ENCODE results near the gene SLCO4A1.

Gene SLCO4A1

GRCh38 chr20:62644802-62645496, 2.6 kb downstream of the SLCO4A1 start:
- no peak overlapping the region for H3K4me3 ChIP-seq (ENCODE audit: low read depth, low read length)
- H3K27me3 ChIP-seq (ENCODE audit: control insufficient read depth, insufficient read depth, low read length) = peaks cover 36% of the 10 kb centered on the region
- H3K4me1 ChIP-seq (ENCODE audit: control insufficient read depth, insufficient read depth, low read length) = no peaks in the 10 kb centered on the region
- H3K9me3 ChIP-seq (ENCODE audit: control insufficient read depth, insufficient read depth, low read length) = no peaks in the 10 kb centered on the region
- H3K9ac ChIP-seq (ENCODE audit: low read depth, low read length) = no peak overlapping the region
- H3K36me3 ChIP-seq (ENCODE audit: control insufficient read depth, insufficient read depth, low read length) = no peaks in the 10 kb centered on the region

DNA sequence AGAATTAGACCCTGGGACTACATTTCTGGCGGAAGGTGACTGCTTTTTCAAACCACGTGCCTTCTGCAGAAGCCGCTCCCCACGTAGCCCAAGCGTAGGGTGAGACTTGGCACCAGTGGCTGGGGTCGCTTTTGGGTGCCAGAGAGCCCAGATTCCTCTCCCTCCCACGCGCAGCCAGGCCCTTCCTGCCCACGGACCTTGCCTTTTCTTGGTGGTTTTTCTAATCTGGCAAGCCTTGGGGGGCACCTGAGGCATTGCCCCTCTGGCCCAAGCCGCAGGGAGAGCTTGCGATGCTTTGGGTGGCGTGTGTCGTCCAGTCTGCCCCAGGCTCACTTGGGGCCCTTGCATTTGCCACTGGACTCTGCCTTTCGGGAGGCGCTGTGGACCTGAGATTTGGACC, 3.3 kb downstream of the SLCO4A1 start:
- Histone ChIP-seq H3K4me1 (ENCODE audit: control insufficient read depth, insufficient read depth, low read length) (no peaks in the 10 kb centered on the region), H3K36me3 (ENCODE audit: control insufficient read depth, insufficient read depth, low read length) (no peaks in the 10 kb centered on the region), H3K9ac (ENCODE audit: low read depth, low read length) (no peak overlapping the region), H3K27me3 (ENCODE audit: control insufficient read depth, insufficient read depth, low read length) (peaks cover 31% of the 10 kb centered on the region), H3K9me3 (ENCODE audit: control insufficient read depth, insufficient read depth, low read length) (no peaks in the 10 kb centered on the region), H3K4me3 (ENCODE audit: low read depth, low read length) (no peak overlapping the region)

- no peaks in the 10 kb centered on the region for H3K36me3 ChIP-seq (ENCODE audit: control insufficient read depth, insufficient read depth, low read length)
- no peak overlapping the region for H3K9ac ChIP-seq (ENCODE audit: low read depth, low read length)
- H3K4me1 ChIP-seq (ENCODE audit: control insufficient read depth, insufficient read depth, low read length) = no peaks in the 10 kb centered on the region
- peaks cover 19% of the 10 kb centered on the region for H3K27me3 ChIP-seq (ENCODE audit: control insufficient read depth, insufficient read depth, low read length)
- no peaks in the 10 kb centered on the region for H3K9me3 ChIP-seq (ENCODE audit: control insufficient read depth, insufficient read depth, low read length)
- H3K4me3 ChIP-seq (ENCODE audit: low read depth, low read length) = no peak overlapping the region
Measured at GRCh38 chr20:62646851-62647520, 4.7 kb downstream of the SLCO4A1 start.

DNA sequence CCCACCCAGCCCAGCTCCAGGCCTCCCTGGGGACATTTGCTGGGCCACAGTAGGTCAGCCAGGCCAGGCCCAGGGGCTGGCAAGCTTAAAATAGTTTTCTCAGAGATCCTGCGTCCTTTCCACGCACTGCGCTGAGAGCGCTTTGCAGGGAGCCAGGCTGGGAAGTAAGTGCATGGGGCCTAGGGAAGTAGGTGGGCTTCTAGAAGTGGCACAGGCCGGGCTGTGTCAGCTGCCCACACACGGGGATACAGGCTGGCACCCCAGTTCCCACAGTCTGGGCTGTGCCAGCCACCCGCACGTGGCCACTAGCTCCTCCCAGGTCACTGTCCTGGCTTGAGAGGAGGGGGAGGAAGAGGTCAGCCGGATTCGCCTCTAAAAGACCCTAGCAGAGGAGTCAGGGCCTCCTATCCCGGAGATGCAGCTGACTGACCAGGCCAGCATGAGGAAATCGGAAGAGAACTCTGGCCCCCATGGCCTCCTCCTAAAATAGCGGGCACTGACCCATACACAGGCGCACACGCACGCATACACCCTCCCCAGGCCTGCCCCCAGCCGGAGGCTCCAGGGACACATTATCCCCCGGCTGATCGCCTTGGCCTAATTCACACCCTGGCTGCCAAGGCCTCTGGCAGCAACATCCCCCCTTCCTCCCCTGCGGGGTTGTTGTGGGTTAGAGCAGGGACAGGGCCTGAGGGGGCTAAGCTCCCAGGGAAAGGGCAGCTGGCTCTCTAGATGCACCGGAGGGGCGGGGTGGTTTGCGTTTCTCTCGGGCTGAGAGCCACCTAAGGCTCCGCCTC, 5.4 kb downstream of the SLCO4A1 start:
- Histone ChIP-seq H3K4me1 (ENCODE audit: control insufficient read depth, insufficient read depth, low read length) (no peaks in the 10 kb centered on the region), H3K27me3 (ENCODE audit: control insufficient read depth, insufficient read depth, low read length) (peaks cover 19% of the 10 kb centered on the region), H3K9me3 (ENCODE audit: control insufficient read depth, insufficient read depth, low read length) (no peaks in the 10 kb centered on the region), H3K9ac (ENCODE audit: low read depth, low read length) (no peak overlapping the region), H3K36me3 (ENCODE audit: control insufficient read depth, insufficient read depth, low read length) (no peaks in the 10 kb centered on the region), H3K4me3 (ENCODE audit: low read depth, low read length) (no peak overlapping the region)

- Histone ChIP-seq H3K36me3 (ENCODE audit: control insufficient read depth, insufficient read depth, low read length) (no peaks in the 10 kb centered on the region), H3K9ac (ENCODE audit: low read depth, low read length) (no peak overlapping the region), H3K9me3 (ENCODE audit: control insufficient read depth, insufficient read depth, low read length) (no peaks in the 10 kb centered on the region), H3K27me3 (ENCODE audit: control insufficient read depth, insufficient read depth, low read length) (peaks cover 15% of the 10 kb centered on the region), H3K4me1 (ENCODE audit: control insufficient read depth, insufficient read depth, low read length) (no peaks in the 10 kb centered on the region), H3K4me3 (ENCODE audit: low read depth, low read length) (no peak overlapping the region)
Measured at GRCh38 chr20:62648318-62648995, 6.2 kb downstream of the SLCO4A1 start.

DNA sequence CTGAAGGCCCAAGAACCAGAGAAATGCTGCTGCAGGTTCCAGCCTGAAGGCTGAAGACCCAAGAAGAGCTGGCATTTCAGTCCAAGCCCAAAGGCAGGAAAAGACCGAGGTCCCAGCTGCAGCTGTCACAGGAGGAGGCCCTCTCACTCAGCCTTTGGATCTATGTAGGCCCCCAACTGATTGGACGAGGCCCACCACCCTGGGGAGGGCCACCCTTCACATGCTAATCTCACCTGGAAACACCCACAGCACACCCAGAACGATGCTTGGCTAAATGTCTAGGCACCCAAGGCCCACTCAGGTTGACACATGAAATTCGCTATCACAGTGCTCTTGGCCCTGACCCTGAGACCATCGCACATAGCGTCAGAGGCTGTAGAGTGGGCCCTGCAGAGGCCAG, 6.8 kb downstream of the SLCO4A1 start:
- no peaks in the 10 kb centered on the region for H3K4me1 ChIP-seq (ENCODE audit: control insufficient read depth, insufficient read depth, low read length)
- H3K9ac ChIP-seq (ENCODE audit: low read depth, low read length) = no peak overlapping the region
- peaks cover 8% of the 10 kb centered on the region for H3K27me3 ChIP-seq (ENCODE audit: control insufficient read depth, insufficient read depth, low read length)
- no peaks in the 10 kb centered on the region for H3K36me3 ChIP-seq (ENCODE audit: control insufficient read depth, insufficient read depth, low read length)
- no peaks in the 10 kb centered on the region for H3K9me3 ChIP-seq (ENCODE audit: control insufficient read depth, insufficient read depth, low read length)
- H3K4me3 ChIP-seq (ENCODE audit: low read depth, low read length) = no peak overlapping the region

GRCh38 chr20:62650551-62651284, 8.4 kb downstream of the SLCO4A1 start:
- Histone ChIP-seq H3K4me1 (ENCODE audit: control insufficient read depth, insufficient read depth, low read length) (no peaks in the 10 kb centered on the region), H3K9ac (ENCODE audit: low read depth, low read length) (no peak overlapping the region)

DNA sequence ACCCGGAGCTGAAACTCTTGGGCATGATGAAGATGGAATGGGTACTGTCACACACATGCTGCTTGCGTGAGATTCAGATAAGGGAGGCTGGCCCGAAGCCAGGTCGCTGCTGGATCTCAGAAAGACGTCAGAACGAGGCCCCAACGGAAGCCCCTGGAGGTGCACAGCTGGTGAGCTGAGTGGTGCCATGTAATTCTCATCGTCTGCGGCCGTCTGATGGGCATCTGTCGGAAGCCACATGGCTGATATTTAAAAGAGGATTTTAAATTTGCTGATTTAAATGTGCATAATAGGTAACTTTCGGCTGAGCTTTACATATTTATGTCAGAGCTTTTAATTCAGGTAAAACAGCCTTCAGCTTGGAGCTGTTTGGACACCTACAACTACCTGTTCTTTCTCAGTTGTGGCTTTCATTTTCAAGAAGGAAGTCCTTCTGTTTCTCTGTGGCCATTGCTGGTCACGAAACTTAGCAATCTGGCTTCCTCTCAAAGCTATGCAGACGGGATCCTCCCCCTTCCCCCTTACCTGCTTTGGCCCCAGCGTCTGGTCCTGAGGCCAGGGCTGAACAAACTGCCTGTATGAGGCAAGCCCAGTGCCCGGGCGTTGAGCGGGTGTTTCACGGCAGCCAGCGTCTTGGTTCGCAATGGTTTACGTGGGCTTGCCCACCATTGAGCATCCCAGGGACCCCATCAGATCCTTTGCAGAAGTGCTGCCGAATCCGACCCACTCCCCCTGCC, 9.2 kb downstream of the SLCO4A1 start:
- Histone ChIP-seq H3K4me1 (ENCODE audit: control insufficient read depth, insufficient read depth, low read length) (no peaks in the 10 kb centered on the region), H3K9ac (ENCODE audit: low read depth, low read length) (no peak overlapping the region), H3K27me3 (ENCODE audit: control insufficient read depth, insufficient read depth, low read length) (no peaks in the 10 kb centered on the region), H3K9me3 (ENCODE audit: control insufficient read depth, insufficient read depth, low read length) (no peaks in the 10 kb centered on the region), H3K36me3 (ENCODE audit: control insufficient read depth, insufficient read depth, low read length) (peaks cover 4% of the 10 kb centered on the region), H3K4me3 (ENCODE audit: low read depth, low read length) (no peak overlapping the region)

More at GRCh38 chr20:62650551-62651284, 8.4 kb downstream of the SLCO4A1 start:
- no peaks in the 10 kb centered on the region for H3K27me3 ChIP-seq (ENCODE audit: control insufficient read depth, insufficient read depth, low read length)
- H3K4me3 ChIP-seq (ENCODE audit: low read depth, low read length) = no peak overlapping the region
- H3K36me3 ChIP-seq (ENCODE audit: control insufficient read depth, insufficient read depth, low read length) = peaks cover 2% of the 10 kb centered on the region
- H3K9me3 ChIP-seq (ENCODE audit: control insufficient read depth, insufficient read depth, low read length) = no peaks in the 10 kb centered on the region

GRCh38 chr20:62652041-62652893, 10.0 kb downstream of the SLCO4A1 start:
- H3K27me3 ChIP-seq (ENCODE audit: control insufficient read depth, insufficient read depth, low read length) = no peaks in the 10 kb centered on the region
- H3K9ac ChIP-seq (ENCODE audit: low read depth, low read length) = peak overlapping the region; percentile 16
- H3K36me3 ChIP-seq (ENCODE audit: control insufficient read depth, insufficient read depth, low read length) = peaks cover 12% of the 10 kb centered on the region
- H3K4me1 ChIP-seq (ENCODE audit: control insufficient read depth, insufficient read depth, low read length) = no peaks in the 10 kb centered on the region
- H3K4me3 ChIP-seq (ENCODE audit: low read depth, low read length) = no peak overlapping the region
- no peaks in the 10 kb centered on the region for H3K9me3 ChIP-seq (ENCODE audit: control insufficient read depth, insufficient read depth, low read length)

- no peak overlapping the region for H3K9ac ChIP-seq (ENCODE audit: low read depth, low read length)
- H3K4me3 ChIP-seq (ENCODE audit: low read depth, low read length) = no peak overlapping the region
- no peaks in the 10 kb centered on the region for H3K9me3 ChIP-seq (ENCODE audit: control insufficient read depth, insufficient read depth, low read length)
- H3K27me3 ChIP-seq (ENCODE audit: control insufficient read depth, insufficient read depth, low read length) = no peaks in the 10 kb centered on the region
- H3K4me1 ChIP-seq (ENCODE audit: control insufficient read depth, insufficient read depth, low read length) = no peaks in the 10 kb centered on the region
- H3K36me3 ChIP-seq (ENCODE audit: control insufficient read depth, insufficient read depth, low read length) = peaks cover 13% of the 10 kb centered on the region
Measured at GRCh38 chr20:62652894-62653305, 10.6 kb downstream of the SLCO4A1 start.

All from iPS-15b (cell line).